Mesodermal cell (in vitro differentiated cells): ENCODE results near the gene GREB1L.

Experiments
- H3K27ac ChIP-seq: 2 replicates; pipeline ENCODE4 v1.7.0; 2013; ENCODE audit warnings: mild to moderate bottlenecking, low read depth, low read length, moderate library complexity; ENCODE audit not compliant: severe bottlenecking
- H3K36me3 ChIP-seq: 2 replicates; pipeline ENCODE4 v1.7.1; 2013; ENCODE audit warnings: mild to moderate bottlenecking, low read length, moderate library complexity; ENCODE audit not compliant: control insufficient read depth, insufficient read depth
- H3K4me1 ChIP-seq: one replicate; pipeline ENCODE4 v1.7.1; 2013; ENCODE audit warnings: mild to moderate bottlenecking, low read length; ENCODE audit not compliant: insufficient read depth, control insufficient read depth, poor library complexity, severe bottlenecking
- H3K4me3 ChIP-seq: 2 replicates; pipeline ENCODE4 v1.7.0; 2013; ENCODE audit warnings: low read length, control low read depth, mild to moderate bottlenecking; ENCODE audit not compliant: insufficient read depth, poor library complexity, severe bottlenecking; ENCODE audit errors: extremely low read depth
- H3K9me3 ChIP-seq: 2 replicates; pipeline ENCODE4 v1.7.1; 2013; ENCODE audit warnings: mild to moderate bottlenecking, low read length, moderate library complexity; ENCODE audit not compliant: control insufficient read depth
- WGBS, 2 experiments: methylation state at CpG; one replicate each; pipeline ENCODE4 v1.1.5; 2013; ENCODE audit warnings: missing lambda C conversion rate in 2 of 2; ENCODE audit not compliant: insufficient coverage in 2 of 2; 5-methylcytosine and 5-hydroxymethylcytosine counted together

Gene GREB1L

GRCh38 chr18:21389903-21390302, 147.9 kb downstream of the GREB1L start:
- H3K27ac ChIP-seq: no peak overlapping the region
- WGBS, 2 experiments: 100% methylated on average over 1 of the region's 1 CpG
- H3K36me3 ChIP-seq: peaks cover 23% of the 10 kb centered on the region
- H3K4me3 ChIP-seq: no peak overlapping the region
- H3K9me3 ChIP-seq: no peaks in the 10 kb centered on the region
- no peaks in the 10 kb centered on the region for H3K4me1 ChIP-seq

- no peak overlapping the region for H3K4me3 ChIP-seq
- H3K9me3 ChIP-seq: no peaks in the 10 kb centered on the region
- no peaks in the 10 kb centered on the region for H3K4me1 ChIP-seq
- H3K36me3 ChIP-seq: peaks cover 19% of the 10 kb centered on the region
- H3K27ac ChIP-seq: no peak overlapping the region
- WGBS, 2 experiments: no CpG with 5 or more reads among the region's 3 CpGs
Observed at GRCh38 chr18:21391074-21391673, 149.1 kb downstream of the GREB1L start.

GRCh38 chr18:21393986-21394385, 152.0 kb downstream of the GREB1L start:
- WGBS, 2 experiments: 88 to 92% methylated on average over 3 of the region's 3 CpGs
- Histone ChIP-seq H3K27ac (no peak overlapping the region), H3K36me3 (peaks cover 19% of the 10 kb centered on the region)

GRCh38 chr18:21398121-21398520, 156.1 kb downstream of the GREB1L start:
- no peak overlapping the region for H3K27ac ChIP-seq
- H3K36me3 ChIP-seq: peaks cover 10% of the 10 kb centered on the region

More at GRCh38 chr18:21393986-21394385, 152.0 kb downstream of the GREB1L start:
- Histone ChIP-seq H3K4me1 (no peaks in the 10 kb centered on the region), H3K9me3 (no peaks in the 10 kb centered on the region), H3K4me3 (no peak overlapping the region)

GRCh38 chr18:21402272-21402671, 160.2 kb downstream of the GREB1L start:
- H3K9me3 ChIP-seq: no peaks in the 10 kb centered on the region
- peaks cover 11% of the 10 kb centered on the region for H3K36me3 ChIP-seq
- no peak overlapping the region for H3K27ac ChIP-seq
- 67 to 92% methylated on average over 1 of the region's 1 CpG for WGBS, 2 experiments
- H3K4me1 ChIP-seq: no peaks in the 10 kb centered on the region
- no peak overlapping the region for H3K4me3 ChIP-seq

More at GRCh38 chr18:21398121-21398520, 156.1 kb downstream of the GREB1L start:
- H3K4me3 ChIP-seq: no peak overlapping the region
- 80 to 100% methylated on average over 2 of the region's 2 CpGs for WGBS, 2 experiments
- H3K9me3 ChIP-seq: no peaks in the 10 kb centered on the region
- H3K4me1 ChIP-seq: no peaks in the 10 kb centered on the region

- H3K27ac ChIP-seq: no peak overlapping the region
- H3K4me1 ChIP-seq: no peaks in the 10 kb centered on the region
- 60 to 100% methylated on average over 1 of the region's 1 CpG for WGBS, 2 experiments
- peaks cover 11% of the 10 kb centered on the region for H3K36me3 ChIP-seq
- H3K4me3 ChIP-seq: no peak overlapping the region
- H3K9me3 ChIP-seq: no peaks in the 10 kb centered on the region
Observed at GRCh38 chr18:21404426-21404825, 162.4 kb downstream of the GREB1L start.

GRCh38 chr18:21406116-21406515, 164.1 kb downstream of the GREB1L start:
- 86 to 100% methylated on average over 1 of the region's 3 CpGs for WGBS, 2 experiments
- H3K4me3 ChIP-seq: no peak overlapping the region
- H3K4me1 ChIP-seq: no peaks in the 10 kb centered on the region
- H3K36me3 ChIP-seq: peaks cover 11% of the 10 kb centered on the region
- H3K9me3 ChIP-seq: no peaks in the 10 kb centered on the region
- no peak overlapping the region for H3K27ac ChIP-seq

- Histone ChIP-seq H3K4me1 (no peaks in the 10 kb centered on the region), H3K27ac (no peak overlapping the region), H3K9me3 (no peaks in the 10 kb centered on the region), H3K4me3 (no peak overlapping the region), H3K36me3 (peaks cover 21% of the 10 kb centered on the region)
- WGBS, 2 experiments: 100% methylated on average over 1 of the region's 3 CpGs
Observed at GRCh38 chr18:21408681-21409080, 166.6 kb downstream of the GREB1L start.

- Histone ChIP-seq H3K36me3 (peaks cover 6% of the 10 kb centered on the region), H3K4me1 (no peaks in the 10 kb centered on the region), H3K27ac (no peak overlapping the region), H3K4me3 (no peak overlapping the region), H3K9me3 (no peaks in the 10 kb centered on the region)
- WGBS, 2 experiments: 71 to 80% methylated on average over 1 of the region's 1 CpG
Observed at GRCh38 chr18:21433436-21433835, 191.4 kb downstream of the GREB1L start.

- no peak overlapping the region for H3K27ac ChIP-seq
- no peak overlapping the region for H3K4me3 ChIP-seq
- peaks cover 32% of the 10 kb centered on the region for H3K36me3 ChIP-seq
- peaks cover 5% of the 10 kb centered on the region for H3K4me1 ChIP-seq
- no peaks in the 10 kb centered on the region for H3K9me3 ChIP-seq
- WGBS, 2 experiments: 100% methylated on average over 2 to 3 of the region's 4 CpGs
Observed at GRCh38 chr18:21439431-21439846, 197.4 kb downstream of the GREB1L start.

- peaks cover 5% of the 10 kb centered on the region for H3K4me1 ChIP-seq
- WGBS, 2 experiments: 86 to 93% methylated on average over 2 to 3 of the region's 3 CpGs
- no peaks in the 10 kb centered on the region for H3K9me3 ChIP-seq
- no peak overlapping the region for H3K27ac ChIP-seq
- peaks cover 35% of the 10 kb centered on the region for H3K36me3 ChIP-seq
- no peak overlapping the region for H3K4me3 ChIP-seq
Observed at GRCh38 chr18:21441670-21442069, 199.6 kb downstream of the GREB1L start.
